HG02943 (cell line): ENCODE measurements around the gene AHDC1.
A peak's percentile ranks its signal among the peaks of the same experiment; 100 is the strongest.

Source experiments
- ATAC-seq: cut with Tn5 transposase; IDR thresholded peaks from one replicate; pipeline ENCODE4 v1.9.1; 2021; ENCODE audit warnings: mild to moderate bottlenecking, low read depth, moderate library complexity; ENCODE audit not compliant: unreplicated experiment

The AHDC1 gene

DNA sequence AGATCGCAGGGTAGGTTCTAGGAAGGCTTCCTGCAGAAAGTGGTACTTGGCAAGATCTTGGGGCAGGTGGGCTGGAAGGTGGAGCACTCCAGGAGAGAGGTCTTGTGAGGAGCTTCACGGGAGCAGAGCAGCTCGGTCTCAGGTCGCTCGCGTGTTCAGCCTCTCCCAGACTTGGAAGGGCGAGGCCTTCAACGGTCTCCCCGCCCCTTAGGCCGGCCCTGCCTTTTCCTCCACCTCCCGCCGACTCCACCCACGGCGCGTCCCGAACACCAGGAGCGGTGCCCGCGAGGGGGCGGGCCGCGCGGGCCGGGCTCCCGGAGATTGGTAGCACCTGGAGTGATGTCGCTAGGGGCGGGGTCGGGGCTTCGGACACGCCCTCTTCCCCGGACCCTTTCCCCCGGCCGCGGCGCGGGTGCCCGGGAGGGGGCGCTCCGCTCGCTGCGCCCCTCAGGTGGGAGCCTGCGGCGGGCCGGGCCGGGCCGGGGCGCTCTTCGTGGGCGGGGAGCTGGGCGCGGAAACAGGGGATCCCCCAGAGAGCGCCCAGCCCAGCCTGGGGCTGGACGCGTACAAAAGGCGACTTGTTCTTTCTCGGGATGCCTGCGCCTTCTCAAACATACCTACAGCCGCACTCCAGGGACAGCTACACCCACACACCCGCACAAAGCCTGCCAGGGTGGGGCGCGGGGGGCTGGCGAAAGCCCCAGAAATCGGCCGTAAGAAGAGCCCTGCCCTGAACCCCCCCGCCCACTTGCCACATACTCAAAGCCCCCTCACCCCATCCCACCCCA lies 35.5 kb downstream of the AHDC1 start:
- peak; percentile 77 for ATAC-seq

DNA sequence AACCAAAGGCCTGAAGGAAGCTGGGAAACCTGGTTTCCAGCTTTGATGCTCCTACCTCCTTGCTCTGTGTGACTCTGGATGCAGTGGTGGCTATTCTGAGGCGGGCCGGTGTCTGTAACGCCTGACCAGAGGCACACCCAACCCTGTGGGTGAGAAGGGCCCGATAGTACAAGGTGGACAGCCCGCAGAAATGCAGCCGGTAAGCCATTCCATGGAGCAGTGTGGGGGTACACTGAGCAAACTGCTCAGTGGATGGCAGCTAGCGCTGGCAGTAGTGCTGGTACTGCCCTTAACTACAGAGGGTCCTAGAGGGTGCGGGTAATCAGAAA lies 36.0 kb downstream of the AHDC1 start:
- no peak for ATAC-seq

DNA sequence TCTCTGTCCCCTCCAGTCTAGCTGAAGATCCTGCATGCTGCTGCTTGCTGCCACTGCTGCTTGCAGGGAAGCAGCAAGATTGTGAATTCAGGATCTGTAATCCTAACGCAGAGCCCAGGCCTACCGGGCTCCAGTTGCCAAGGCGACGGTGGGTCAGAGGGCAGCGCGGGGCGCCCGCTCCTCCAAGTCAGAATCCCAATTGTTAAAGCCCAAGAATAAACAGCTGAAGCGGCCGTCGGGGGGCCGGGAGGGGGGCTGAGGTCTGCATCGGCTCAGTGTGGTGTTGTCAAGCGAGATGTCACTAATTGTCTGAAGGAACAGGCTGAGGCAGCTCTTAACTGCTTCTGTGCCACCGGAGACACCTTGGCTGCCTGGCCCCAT lies 36.8 kb downstream of the AHDC1 start:
- ATAC-seq: no peak

DNA sequence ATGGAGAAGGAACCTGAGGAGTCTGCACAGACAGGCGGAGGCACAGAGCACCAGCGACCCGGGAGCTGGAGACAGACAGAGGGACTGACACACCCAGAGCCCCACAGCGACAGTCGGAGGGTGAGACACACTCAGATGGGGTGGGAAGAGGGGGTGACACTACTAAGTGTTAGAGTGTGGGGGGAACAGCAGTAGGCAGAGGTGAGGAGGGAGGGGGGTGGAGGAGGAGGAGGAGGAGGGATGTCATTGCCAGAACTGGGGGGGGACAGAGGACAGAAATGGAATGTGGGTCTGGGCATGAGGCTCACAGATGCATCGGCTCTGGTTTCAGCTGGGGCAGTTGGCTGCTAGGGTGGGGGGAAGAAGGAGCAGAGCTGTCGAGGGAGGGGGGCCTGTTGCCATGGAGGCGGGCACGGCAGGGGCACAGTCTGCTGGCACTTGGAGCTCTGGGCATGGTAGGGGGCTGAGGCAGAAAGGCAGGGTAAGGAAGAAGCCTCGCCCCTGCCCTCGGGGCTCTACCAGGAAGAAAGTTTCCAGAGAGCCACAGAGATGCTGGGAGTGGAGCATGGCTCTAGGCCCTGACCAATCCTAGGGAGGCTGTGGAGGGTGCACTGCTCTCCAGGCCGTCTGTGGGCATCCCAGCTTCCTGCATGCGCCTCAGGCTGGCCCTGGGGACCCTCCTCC lies 37.3 kb downstream of the AHDC1 start:
- no peak for ATAC-seq

DNA sequence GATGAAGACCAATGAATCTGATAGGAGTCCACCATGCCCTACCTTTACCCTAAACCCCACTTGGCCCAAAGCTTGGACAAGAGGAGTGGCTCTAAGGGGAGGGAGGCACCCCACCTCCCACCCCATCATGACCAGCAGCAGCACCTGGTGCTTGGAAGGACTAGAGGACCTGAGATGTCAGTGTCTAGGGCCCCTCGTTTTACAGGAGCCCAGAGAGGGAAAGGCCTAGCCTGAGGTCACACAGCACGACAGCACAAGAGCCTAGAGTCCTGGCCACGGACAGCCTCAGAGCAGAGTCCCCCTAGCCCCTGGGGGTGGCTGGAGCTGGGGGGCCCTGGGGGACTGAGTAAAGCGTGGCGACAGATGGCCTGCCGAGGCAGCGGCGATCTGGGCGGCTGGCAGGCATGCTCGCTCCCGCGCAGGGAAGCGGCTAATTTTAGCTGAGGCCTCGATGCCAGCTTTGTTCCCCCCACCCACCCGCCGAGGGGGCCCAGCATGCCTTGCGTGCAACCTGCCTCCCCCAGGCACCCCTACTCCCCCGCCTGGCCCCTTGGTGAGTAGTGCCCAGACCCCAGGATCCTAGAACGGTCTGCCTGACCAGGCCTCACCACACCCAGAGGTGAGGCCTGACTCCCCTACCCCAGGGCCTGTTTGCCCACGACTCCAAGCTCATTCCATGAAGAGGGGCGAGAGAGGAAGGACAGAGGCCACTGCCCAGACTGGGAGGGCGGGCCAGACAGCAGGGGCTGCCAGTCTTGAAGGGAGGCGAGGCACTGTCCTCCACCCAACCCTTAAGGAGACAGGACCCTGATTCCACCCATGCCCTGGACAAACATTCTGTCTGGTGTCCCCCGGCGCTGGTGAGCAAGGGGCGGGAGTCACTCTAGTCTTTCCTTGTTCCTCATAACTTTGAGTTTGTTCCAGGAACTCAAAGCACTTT lies 39.0 kb downstream of the AHDC1 start:
- no peak for ATAC-seq

DNA sequence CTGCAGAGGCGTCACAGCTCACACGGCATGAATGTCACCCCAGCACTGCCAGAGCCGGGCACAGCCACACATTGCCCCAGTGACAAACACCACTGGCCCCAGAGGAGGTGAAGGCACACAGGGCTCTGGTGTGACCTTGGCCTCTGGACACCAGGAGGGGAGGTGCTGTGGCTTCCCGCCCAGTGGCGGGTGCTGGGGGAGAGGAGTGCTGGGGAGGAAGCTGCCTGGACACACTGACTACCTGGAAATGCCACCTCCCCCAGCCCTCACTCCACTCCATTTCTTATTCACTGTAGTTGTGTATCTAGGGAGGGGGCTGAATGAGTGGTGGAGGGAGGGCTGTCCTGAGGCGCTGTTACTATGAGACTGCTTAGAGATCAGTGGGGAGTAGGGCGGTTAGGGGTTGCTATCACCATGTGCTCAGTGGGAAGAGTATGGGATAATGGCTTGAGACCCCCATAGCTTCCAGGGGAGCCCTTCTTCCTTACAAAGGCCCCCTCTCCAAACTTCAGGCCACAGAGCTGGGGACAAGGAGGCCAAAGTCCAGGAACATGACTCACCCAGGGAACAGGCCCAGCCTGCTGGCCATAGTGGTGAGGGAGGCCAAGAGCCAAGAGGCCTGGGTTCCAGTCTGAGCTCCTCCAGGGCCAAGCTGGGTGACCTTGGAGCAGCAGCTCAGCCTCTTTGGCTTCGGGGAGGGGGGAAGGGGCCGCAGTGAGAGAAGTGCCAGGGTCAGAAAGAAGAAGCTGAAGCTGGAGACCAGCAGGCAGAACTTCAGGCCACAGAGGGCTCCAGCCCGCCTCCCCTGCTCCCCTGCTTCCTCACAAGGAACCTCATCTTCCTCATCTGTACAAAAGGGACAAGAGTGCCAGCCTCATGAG lies 40.1 kb downstream of the AHDC1 start:
- ATAC-seq: no peak

DNA sequence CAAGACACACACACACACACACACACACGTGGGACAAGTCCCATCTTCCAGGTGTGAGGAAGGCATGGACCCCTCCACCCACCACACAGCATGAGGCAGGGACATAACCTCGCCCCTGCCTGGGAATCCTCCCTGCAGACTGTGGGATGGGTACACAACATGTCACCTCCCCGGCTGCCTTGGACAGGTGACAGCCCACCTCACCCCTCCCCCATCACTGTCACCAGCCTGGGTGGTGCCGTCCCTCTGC lies 40.7 kb downstream of the AHDC1 start:
- ATAC-seq: no peak

DNA sequence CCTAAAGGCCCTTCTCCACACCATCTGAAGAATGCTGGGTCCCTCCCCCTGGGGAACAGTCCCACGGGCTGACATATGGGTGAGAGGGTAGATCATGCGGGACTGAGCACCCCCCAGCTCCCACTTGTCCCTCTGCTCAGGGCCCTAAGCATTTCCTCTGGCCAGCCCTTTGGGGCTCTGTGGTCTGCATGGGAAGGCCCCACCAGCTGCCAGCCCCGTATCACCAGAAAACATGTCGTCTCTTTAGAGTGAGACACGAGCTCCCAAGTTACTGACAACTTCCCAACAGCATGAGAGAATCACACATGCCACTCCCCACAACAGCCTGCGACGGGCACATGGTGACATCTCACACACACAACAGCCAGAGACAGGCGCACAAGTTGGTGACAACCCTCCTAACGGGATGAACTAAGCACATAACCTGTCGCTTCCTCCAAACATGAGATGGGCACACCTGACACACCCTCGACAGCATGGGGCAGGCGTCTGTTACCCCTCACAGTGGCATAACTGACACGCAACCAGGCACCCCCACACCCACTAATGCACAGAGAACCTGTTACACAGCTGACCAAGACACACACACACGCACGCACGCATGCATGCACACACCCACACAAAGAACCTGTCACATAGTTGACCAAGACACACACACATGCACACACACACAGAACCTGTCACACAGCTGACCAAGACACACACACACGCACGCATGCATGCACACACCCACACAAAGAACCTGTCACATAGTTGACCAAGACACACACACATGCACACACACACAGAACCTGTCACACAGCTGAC lies 41.2 kb downstream of the AHDC1 start:
- no peak for ATAC-seq

DNA sequence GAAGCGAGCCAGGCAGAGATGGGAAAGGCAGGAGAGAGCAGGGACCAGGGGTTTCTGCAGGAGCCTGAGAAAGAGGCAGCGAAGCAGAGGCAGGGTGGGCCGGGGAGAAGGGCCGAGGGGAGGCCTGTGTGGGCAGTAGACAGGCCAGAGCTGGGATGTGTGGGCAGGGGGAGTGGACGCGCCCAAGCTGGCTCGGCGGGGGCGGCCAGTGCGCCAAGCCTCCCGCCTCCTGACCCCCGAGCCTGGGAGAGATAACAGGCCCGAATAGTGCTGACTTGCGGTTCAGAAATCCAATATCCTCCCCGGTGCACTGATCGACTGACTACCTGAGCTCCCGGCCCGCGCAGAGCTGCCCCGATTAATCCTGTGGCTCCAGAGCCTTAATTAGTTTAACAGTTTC lies 41.9 kb downstream of the AHDC1 start:
- ATAC-seq: no peak

DNA sequence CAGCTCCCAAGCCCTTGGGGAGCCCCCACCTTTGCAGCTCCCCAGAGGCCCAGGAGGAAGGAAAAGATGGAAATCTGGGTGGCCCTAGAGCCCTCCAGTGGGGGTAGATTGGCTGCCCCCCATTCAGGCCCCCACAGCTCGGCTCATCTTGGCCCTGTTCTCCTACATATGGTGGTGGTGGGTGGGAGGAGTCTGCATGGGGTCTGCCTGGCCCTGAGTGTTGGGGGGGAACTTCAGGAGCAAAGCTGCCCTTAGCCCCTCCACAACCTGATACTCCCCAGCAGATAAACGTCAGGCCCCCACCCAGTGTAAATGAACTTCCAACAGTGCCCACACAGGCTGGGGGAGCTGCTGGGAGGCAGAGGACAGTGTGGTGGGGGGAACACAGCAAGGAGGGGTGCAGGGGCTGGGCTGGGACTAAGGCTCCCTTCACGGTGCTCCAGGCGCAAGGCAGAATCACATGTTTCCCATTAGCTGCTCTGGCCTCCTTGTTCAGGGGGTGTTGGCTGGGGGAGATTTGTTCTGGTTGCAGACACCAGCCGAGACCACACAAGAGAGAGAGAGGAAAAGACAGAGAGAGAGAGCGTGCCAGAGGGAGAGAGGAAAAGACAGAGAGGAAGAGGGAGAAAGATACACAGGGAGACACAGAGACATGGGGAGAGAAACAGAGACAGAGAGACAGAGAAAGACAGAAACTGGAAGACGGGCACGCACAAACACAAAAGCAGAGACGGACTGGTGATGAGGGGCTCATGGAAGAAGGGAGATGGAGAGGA lies 42.6 kb downstream of the AHDC1 start:
- no peak for ATAC-seq

DNA sequence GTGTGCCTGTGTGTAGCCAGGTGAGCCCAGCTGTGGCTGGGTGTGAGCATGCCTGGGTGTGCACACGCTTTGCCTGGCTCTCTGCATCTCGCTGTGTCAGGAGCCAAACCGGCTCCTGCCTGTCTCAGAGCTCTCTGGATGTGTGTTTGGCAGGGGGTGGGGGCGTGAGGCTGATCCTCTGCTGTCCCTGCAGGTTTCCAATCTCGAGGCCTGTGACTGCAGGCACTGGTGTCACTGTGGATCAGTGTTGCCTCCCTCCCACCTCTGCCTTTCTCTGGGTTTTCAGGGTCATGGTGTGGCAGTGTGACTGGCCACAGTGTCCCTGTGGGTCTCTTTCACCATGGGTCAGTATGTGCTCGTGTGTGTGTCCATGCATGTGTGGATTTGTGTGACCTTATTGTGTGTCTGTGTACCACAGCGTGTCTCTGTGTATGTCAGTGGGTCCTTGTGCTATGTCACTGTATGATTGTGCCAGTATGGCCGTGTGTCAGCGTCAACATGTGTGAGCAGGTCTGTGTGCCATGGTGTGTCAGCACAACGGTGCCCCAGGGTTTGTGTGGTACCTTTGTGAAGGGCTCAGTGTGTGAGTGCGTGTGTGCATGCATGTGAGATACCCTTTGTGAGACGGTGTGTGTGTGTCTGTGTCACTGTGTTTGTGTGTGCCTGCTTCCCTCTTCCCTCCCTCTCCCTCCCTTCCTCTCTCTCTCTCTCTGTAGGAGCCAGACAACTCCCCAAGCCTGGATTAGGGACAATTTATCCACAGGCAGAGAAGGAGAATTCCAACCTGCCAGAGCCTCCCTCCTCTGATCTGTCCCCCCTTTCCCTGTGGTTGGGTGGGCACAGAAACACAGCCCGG lies 43.4 kb downstream of the AHDC1 start:
- no peak for ATAC-seq

DNA sequence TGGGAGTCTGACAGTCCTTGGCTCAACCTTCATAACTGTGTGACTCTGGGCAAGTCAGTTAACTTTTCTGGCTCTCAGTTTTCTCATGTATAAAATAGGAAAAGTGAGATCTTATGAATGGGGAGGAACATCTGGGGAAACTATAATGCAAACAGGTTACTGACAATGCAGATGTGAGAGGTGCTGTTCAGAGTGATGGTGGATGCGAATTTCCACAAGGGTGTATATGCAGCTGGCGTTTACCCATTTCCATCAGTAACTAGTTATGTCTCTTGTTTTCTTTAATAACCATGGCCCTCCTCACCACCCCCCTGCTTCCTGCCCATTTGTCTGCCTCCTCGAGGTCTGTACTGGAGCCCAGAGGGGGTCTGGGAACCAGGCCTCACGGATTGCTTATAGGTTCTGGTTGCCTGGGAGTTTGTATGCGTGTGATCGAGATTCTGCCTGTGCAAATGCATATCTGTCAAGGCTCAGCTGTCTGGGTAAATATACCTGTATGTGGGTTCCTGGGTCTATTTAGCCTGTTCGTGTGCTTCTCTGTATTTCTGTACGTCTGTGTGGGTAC lies 44.4 kb downstream of the AHDC1 start:
- ATAC-seq: no peak

DNA sequence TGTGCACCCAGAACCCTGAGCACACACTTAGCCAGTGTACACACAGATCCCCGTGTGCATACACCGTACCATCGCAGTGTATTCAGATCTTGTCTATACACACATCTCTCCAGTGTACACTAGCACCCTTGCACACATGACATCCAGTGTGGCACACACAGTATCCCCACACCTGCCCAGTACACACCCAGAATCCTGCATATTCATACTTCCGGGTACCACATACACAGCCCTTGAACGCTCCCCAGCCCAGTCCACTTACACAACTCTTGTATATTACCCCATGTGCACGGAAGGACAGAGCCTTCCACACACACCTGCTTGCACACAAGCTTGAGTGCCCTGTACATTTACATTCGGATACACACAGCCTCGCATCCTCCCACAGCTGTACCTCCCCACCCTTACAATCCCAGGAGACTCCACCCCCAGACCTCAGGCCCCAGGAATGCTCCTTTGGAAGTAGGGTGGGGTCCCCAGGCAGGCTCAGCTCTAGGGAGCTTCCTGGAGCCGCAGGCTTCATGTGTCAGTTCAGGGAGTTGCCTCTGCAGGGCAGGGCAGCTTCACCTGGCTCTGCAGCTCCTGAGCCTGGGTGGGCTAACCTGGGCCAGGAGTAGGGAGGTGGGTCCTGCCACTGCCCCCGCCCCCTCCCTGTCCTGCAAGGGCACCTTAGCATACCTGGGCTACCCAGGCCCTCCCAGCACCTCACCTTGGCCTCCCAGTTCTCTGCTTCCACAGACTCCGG lies 46.2 kb downstream of the AHDC1 start:
- ATAC-seq: no peak

DNA sequence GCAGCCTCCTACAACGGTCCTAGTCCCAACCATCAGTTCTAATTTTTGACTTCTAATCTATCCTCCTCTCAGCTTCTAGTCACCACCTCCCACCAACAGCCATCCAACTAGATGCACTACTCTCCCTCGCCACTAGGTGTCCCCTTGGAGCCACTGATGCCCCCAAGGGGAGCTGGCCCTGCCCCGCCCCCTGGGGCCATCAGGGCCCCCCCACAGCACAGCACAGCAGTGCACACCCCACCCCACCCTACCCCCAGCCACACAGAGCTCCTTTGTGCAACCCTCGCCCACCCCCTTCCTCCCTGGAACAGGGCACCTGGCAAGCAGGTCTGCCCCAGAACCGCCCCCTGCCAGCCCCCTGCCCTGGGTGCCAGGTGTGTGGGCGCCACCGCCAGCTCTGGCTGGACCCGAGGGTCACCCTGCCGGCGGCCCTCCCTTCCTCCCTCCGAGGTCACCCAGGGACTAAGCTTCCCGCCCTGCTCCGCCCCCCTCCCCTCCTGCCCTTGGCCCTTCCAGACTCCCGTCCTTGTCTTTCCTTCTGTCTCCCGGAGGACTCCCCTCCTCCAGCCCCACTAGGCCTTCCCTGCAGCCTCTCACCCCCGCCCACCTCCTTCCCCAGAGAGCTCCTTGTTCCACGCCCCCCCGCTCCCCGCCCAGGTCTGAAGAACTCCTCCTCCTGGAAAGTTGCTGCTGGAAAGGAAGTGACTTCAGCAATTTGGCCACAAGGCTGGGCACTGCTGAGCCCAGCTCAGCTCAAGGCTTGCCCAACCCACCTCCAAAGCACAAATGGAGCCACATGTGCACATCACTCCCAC lies 47.0 kb downstream of the AHDC1 start:
- ATAC-seq: no peak

DNA sequence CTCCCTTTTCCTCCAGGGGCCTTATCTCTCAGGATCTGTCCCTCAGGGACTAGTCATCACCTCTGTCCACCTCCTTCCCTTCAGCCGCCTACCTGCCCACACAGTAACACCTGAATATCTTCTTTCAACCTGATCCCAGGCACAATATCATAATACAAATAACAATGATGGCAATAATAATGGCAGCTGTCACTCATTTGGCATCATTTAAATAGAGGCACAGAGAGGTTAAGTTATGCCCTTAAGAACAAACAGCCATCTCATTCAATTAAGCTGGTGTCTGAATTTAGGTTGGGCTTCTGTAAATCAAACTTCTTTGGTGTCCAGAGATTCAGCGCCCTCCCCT lies 47.5 kb downstream of the AHDC1 start:
- ATAC-seq: no peak

DNA sequence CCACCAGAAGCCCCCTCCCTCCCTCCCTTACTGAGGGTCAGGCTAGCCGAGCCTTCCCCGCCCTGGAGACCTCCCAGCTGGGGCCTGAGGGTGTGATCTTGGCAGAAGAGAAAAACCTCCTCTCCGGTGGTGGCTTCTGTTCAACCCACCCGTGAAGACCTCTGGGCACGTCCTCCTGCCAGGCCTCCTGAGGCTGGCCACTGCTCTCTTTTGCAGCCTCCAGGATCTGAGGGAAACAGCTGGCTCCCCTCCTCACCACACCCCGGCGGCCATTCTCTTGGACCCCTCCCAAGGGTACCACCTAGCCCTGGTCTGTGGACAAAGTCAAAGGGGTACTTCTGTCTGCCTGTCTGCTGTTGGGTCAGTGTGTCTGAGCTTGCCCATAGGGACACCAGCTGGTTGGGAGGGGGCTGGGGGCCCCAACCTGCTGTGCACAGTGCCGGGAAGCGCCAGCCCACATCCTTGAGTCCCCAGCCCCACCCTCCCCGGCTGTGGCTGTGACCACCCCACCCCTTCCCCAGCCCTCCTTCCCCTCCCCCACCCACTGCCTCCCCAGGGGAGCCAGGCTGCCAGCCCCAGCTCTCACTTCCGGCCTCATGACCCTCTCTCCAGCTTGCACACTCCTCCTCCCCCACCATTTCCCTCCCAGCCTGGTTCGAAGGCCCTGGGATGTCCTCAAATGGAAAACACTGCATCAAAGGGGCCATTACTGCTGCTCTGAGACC lies 48.1 kb downstream of the AHDC1 start:
- ATAC-seq: no peak
